ENCODE data around the gene KCNK5. TPM values are rescaled to one million over a fixed set of nuclear protein-coding genes. Genes with fewer than 3 reads are reported as not detected.

Gene KCNK5
- total and polyA plus RNA-seq, 9 of the 15 experiments (the other 6 are each of a cell fraction or from before 2014, with no cell fraction given) = 1.5 to 45.8 (median 25.8) TPM

DNA sequence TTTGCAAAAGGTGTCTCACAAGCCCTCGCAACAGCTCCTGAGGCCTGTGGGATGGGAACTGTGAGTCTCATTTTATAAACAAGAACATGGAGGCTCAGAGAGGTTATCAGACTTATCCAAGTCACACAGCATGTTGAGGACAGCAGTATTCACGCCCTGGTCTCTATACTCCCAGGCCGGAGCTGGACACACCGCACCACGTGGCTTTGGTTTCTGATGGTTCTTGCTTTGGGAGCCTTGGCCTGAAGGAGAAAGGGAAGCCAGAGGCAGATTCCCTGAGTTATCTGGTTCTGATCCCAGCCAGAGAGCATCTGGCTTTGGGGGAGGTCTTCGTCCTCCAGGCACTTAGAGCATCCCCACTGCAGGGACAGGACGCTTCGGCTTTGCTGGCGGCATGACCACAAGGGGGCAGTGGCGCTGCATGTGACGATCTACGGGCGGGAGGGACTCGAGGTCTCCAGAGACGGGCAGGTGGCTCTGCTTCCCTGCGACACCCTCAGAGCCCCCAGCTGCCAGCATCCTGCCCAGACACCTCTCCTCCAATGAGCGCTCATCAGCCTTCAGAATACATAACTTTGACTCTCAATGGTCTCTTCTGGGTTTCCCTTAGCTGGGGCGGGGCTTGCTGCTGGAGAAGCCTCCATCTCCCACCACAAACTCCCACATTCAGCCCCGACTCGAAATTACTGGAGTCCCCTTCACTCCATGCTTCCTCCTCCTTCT, 62.9 kb downstream of the KCNK5 start (continued):
- no peak for TF ChIP-seq CHCHD3 (CRISPR knock-in tag; IDR thresholded peaks at IDR 0.05)
- TF ChIP-seq ZBED1 (IDR thresholded peaks at IDR 0.05) = 0 out of 2 replicates have a peak, but pooled peaks have one; percentile 53
- peak; percentile 96 for TF ChIP-seq L3MBTL2 (IDR thresholded peaks at IDR 0.05)
- TF ChIP-seq CREM (IDR thresholded peaks at IDR 0.05; ENCODE audit: low read depth) = peak; percentile 60
- TF ChIP-seq ZNF76 (CRISPR knock-in tag; IDR thresholded peaks at IDR 0.05; ENCODE audit: borderline replicate concordance) = no peak
- 0 out of 4 replicates have a peak, but pooled peaks of 1 of the 2 experiments have one; percentile 42 for TF ChIP-seq TBL1XR1 (IDR thresholded peaks at IDR 0.05; ENCODE audit: low read length in 2 of 2)
- TF ChIP-seq ZBTB1 (CRISPR knock-in tag; IDR thresholded peaks at IDR 0.05; ENCODE audit: borderline replicate concordance, low read depth) = 0 out of 2 replicates have a peak, but pooled peaks have one; percentile 18
- no peak for TF ChIP-seq ZNF586 (CRISPR knock-in tag; conservative IDR thresholded peaks at IDR 0.05)
- peak; percentile 73 for TF ChIP-seq RAD51 (IDR thresholded peaks at IDR 0.05; ENCODE audit: borderline replicate concordance, low read depth)
- no peak for TF ChIP-seq ATF1 (CRISPR knock-in tag; IDR thresholded peaks at IDR 0.05)
- peak; percentile 54 for TF ChIP-seq ATF1 (tag; IDR thresholded peaks at IDR 0.05)
- TF ChIP-seq, protein P1, sequence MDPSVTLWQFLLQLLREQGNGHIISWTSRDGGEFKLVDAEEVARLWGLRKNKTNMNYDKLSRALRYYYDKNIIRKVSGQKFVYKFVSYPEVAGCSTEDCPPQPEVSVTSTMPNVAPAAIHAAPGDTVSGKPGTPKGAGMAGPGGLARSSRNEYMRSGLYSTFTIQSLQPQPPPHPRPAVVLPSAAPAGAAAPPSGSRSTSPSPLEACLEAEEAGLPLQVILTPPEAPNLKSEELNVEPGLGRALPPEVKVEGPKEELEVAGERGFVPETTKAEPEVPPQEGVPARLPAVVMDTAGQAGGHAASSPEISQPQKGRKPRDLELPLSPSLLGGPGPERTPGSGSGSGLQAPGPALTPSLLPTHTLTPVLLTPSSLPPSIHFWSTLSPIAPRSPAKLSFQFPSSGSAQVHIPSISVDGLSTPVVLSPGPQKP (CRISPR knock-in tag; IDR thresholded peaks at IDR 0.05) = no peak
- TF ChIP-seq SLC30A9 (CRISPR knock-in tag; IDR thresholded peaks at IDR 0.05) = no peak
- TF ChIP-seq, protein P2, sequence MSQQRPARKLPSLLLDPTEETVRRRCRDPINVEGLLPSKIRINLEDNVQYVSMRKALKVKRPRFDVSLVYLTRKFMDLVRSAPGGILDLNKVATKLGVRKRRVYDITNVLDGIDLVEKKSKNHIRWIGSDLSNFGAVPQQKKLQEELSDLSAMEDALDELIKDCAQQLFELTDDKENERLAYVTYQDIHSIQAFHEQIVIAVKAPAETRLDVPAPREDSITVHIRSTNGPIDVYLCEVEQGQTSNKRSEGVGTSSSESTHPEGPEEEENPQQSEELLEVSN (IDR thresholded peaks at IDR 0.05; ENCODE audit: borderline replicate concordance in 1 of 2, extremely low read depth in 1 of 2, insufficient read depth in 1 of 2, insufficient read length in 1 of 2, low read depth in 1 of 2, low read length in 1 of 2, poor library complexity in 1 of 2, severe bottlenecking in 1 of 2) = peak; percentile 96 to 99
- no peak for TF ChIP-seq EP400 (IDR thresholded peaks at IDR 0.05)
